ENCODE measurements around the gene SEC14L5. TPM values are rescaled to one million over a fixed set of nuclear protein-coding genes. Genes with fewer than 3 reads are reported as not detected.
"Not testable (repeated sequence)": the region's sequence is repeated elsewhere in the genome, so short reads cannot be mapped to it uniquely, and the experiment has no call there.

Gene SEC14L5
- polyA plus RNA-seq, 1 donor from 2014 or later, result 0.43 TPM

GRCh38 chr16:5044011-5044540 lies 85.9 kb downstream of the SEC14L5 start:
- H3K4me3 ChIP-seq (ENCODE audit: low read length), result no peak overlapping the region
- H3K9ac ChIP-seq (ENCODE audit: low read length), result no peak overlapping the region
- no peak overlapping the region for H3K4me2 ChIP-seq (ENCODE audit: low read length)
- no peaks in the 10 kb centered on the region for H3F3A ChIP-seq (ENCODE audit: insufficient read depth, low read length, poor library complexity, severe bottlenecking)
- H4K20me1 ChIP-seq (ENCODE audit: insufficient read depth), result no peaks in the 10 kb centered on the region
- H3K9me2 ChIP-seq (ENCODE audit: insufficient read depth, low read length), result no peaks in the 10 kb centered on the region
- H3K9me3 ChIP-seq (ENCODE audit: low read length), result no peaks in the 10 kb centered on the region
- H3K79me2 ChIP-seq (replicated peaks; ENCODE audit: insufficient read depth, low read length), result no peaks in the 10 kb centered on the region
- H3K27ac ChIP-seq (ENCODE audit: low read length), result no peak overlapping the region
- H2AFZ ChIP-seq (ENCODE audit: low read depth, low read length), result no peak overlapping the region
- no peak for TF ChIP-seq CTCF (IDR thresholded peaks at IDR 0.05; ENCODE audit: poor library complexity, severe bottlenecking)
- TF ChIP-seq SMC3 (conservative IDR thresholded peaks at IDR 0.05; ENCODE audit: poor library complexity), result no peak
- TF ChIP-seq REST (IDR thresholded peaks at IDR 0.05; ENCODE audit: borderline replicate concordance), result no peak
- no peak for TF ChIP-seq MXI1 (conservative IDR thresholded peaks at IDR 0.05; ENCODE audit: poor library complexity, severe bottlenecking)
- TF ChIP-seq TAF1 (IDR thresholded peaks at IDR 0.05; ENCODE audit: low read depth), result no peak
- no peak for TF ChIP-seq POLR2AphosphoS5 (IDR thresholded peaks at IDR 0.05)
- no peak for TF ChIP-seq EP300 (conservative IDR thresholded peaks at IDR 0.05; ENCODE audit: poor library complexity, severe bottlenecking)
- TF ChIP-seq EZH2 (IDR thresholded peaks at IDR 0.05; ENCODE audit: borderline replicate concordance, insufficient read depth, low read length, poor library complexity, severe bottlenecking), result no peak
- no peak for TF ChIP-seq RAD21 (conservative IDR thresholded peaks at IDR 0.05)
- no peaks in the 10 kb centered on the region for H3K27me3 ChIP-seq (ENCODE audit: insufficient read depth, low read depth, low read length)
- no peaks in the 10 kb centered on the region for H3K36me3 ChIP-seq (ENCODE audit: insufficient read depth, low read length)

- H3K79me2 ChIP-seq (replicated peaks; ENCODE audit: insufficient read depth, low read length); H4K20me1 ChIP-seq (ENCODE audit: insufficient read depth); H3K4me3 ChIP-seq (ENCODE audit: low read length); H3K27me3 ChIP-seq (ENCODE audit: insufficient read depth, low read depth, low read length); H3K9me2 ChIP-seq (ENCODE audit: insufficient read depth, low read length); H3K27ac ChIP-seq (ENCODE audit: low read length); H3K36me3 ChIP-seq (ENCODE audit: insufficient read depth, low read length); H3F3A ChIP-seq (ENCODE audit: insufficient read depth, low read length, poor library complexity, severe bottlenecking); H2AFZ ChIP-seq (ENCODE audit: low read depth, low read length); H3K4me2 ChIP-seq (ENCODE audit: low read length); H3K9ac ChIP-seq (ENCODE audit: low read length); H3K9me3 ChIP-seq (ENCODE audit: low read length): not testable (repeated sequence)
Observed at GRCh38 chr16:5044581-5044980, 86.5 kb downstream of the SEC14L5 start.

Measured in neural cell (in vitro differentiated cells).